HCT116 (cell line): Measurements from ENCODE around the gene PRKN. TPM values are rescaled to one million over a fixed set of nuclear protein-coding genes. Genes with fewer than 3 reads are reported as not detected.

Experiments
- ATAC-seq: fragments of 200-7000 bp; cut with Tn5 transposase; 2 replicates; pipeline ENCODE4 v1.9.1; 2020; ENCODE audit warnings: mild to moderate bottlenecking, moderate library complexity
- BruUV-seq: library from RNA; stranded (reverse); fragments of 400-500 nt; replicated peaks from 2 replicates; lab custom pipeline; 2021; lab: Mats Ljungman, UMichigan
- CTCF ChIA-PET: fragments of 300-600 bp; sonication (Branson Sonifier 250); formaldehyde crosslinking; loops from one replicate; lab custom pipeline; 2021; ENCODE audit warnings: antibody characterized with exemption; lab: Charles Lee
- POLR2A ChIA-PET: fragments of 300-600, 350-600 bp; sonication (Branson Sonifier 250); formaldehyde crosslinking; loops from one replicate; lab custom pipeline; 2021; ENCODE audit warnings: antibody characterized with exemption; lab: Charles Lee
- RAD21 ChIA-PET, 2 experiments: fragments of 300-600 bp; sonication (Branson Sonifier 250); formaldehyde crosslinking; loops; one replicate each; lab custom pipeline; 2023; ENCODE audit warnings: low total read pairs in 2 of 2; ENCODE audit not compliant: uncharacterized antibody in 2 of 2, unreplicated experiment in 2 of 2, low non-redundant PET in 1 of 2; lab: Charles Lee
- DNase-seq: peaks from one replicate; pipeline ENCODE4 v3.0.0-alpha.2; 2010; ENCODE audit warnings: low read depth, low spot score
- H2AFZ ChIP-seq: fragments of 200-600 bp; shearing (Covaris generic), sonication (generic); 2 replicates; pipeline ENCODE4 v1.6.1; 2017; ENCODE audit warnings: low read depth, mixed run types, mixed read lengths, antibody characterized with exemption, low read length; ENCODE audit not compliant: poor library complexity, severe bottlenecking
- H3K27ac ChIP-seq: 2 replicates; pipeline ENCODE4 v1.5.1; 2012; ENCODE audit warnings: low read depth, low read length
- H3K27me3 ChIP-seq: fragments of 200-600 bp; sonication (generic); 2 replicates; pipeline ENCODE4 v1.6.1; 2016; ENCODE audit warnings: mixed run types, low read length, mixed read lengths; ENCODE audit not compliant: insufficient read depth
- H3K36me3 ChIP-seq, 2 experiments: fragments of 200-500 bp in 1 of 2; fragments of 200-600 bp in 1 of 2; sonication (Bioruptor generic) in 1 of 2; sonication (generic) in 1 of 2; 2 replicates each; pipeline versions ENCODE4 v1.5.1 to v1.6.1; 2014 to 2016; ENCODE audit warnings: low read length in 2 of 2, inconsistent platforms in 1 of 2, mixed read lengths in 1 of 2, mixed run types in 1 of 2; ENCODE audit not compliant: insufficient read depth in 2 of 2, control insufficient read depth in 1 of 2
- H3K4me1 ChIP-seq, 2 experiments: fragments of 200-600 bp in 1 of 2; sonication (generic) in 1 of 2; 2 replicates each; pipeline versions ENCODE4 v1.5.1 to v1.6.1; 2012 to 2017; ENCODE audit warnings: low read length in 2 of 2, inconsistent platforms in 1 of 2, mild to moderate bottlenecking in 1 of 2, mixed read lengths in 1 of 2, mixed run types in 1 of 2, moderate library complexity in 1 of 2; ENCODE audit not compliant: insufficient read depth in 2 of 2, control insufficient read depth in 1 of 2
- H3K4me2 ChIP-seq: fragments of 200-600 bp; sonication (generic); 2 replicates; pipeline ENCODE4 v1.6.1; 2017; ENCODE audit warnings: mixed run types, low read length, mixed read lengths
- H3K4me3 ChIP-seq, 2 experiments: fragments of 200-600 bp in 1 of 2; sonication (generic) in 1 of 2; replicated peaks in 1 of 2; 2 replicates each; pipeline ENCODE4 v1.5.1; 2011 to 2016; ENCODE audit warnings: low read length in 2 of 2, control low read depth in 1 of 2, low read depth in 1 of 2, mild to moderate bottlenecking in 1 of 2, mixed read lengths in 1 of 2, mixed run types in 1 of 2
- H3K79me2 ChIP-seq: fragments of 200-600 bp; sonication (generic); 2 replicates; pipeline ENCODE4 v1.6.1; 2017; ENCODE audit warnings: mild to moderate bottlenecking, mixed run types, low read length, moderate library complexity, mixed read lengths; ENCODE audit not compliant: insufficient read depth
- H3K9ac ChIP-seq: fragments of 200-600 bp; sonication (generic); 2 replicates; pipeline ENCODE4 v1.6.1; 2016; ENCODE audit warnings: low read length, mixed read lengths
- H3K9me2 ChIP-seq: fragments of 200-600 bp; sonication (generic), shearing (Covaris generic); 2 replicates; pipeline ENCODE4 v1.6.1; 2017; ENCODE audit warnings: mixed run types, mild to moderate bottlenecking, moderate library complexity; ENCODE audit not compliant: insufficient read depth
- H3K9me3 ChIP-seq, 2 experiments: fragments of 200-500 bp in 1 of 2; fragments of 200-600 bp in 1 of 2; sonication (Bioruptor generic) in 1 of 2; sonication (generic) in 1 of 2; 2 replicates each; pipeline ENCODE4 v1.6.1; 2014 to 2017; ENCODE audit warnings: low read length in 2 of 2, mixed read lengths in 2 of 2, inconsistent platforms in 1 of 2, low read depth in 1 of 2, mild to moderate bottlenecking in 1 of 2, mixed run types in 1 of 2, moderate library complexity in 1 of 2; ENCODE audit not compliant: control insufficient read depth in 1 of 2, insufficient read depth in 1 of 2
- H4K20me1 ChIP-seq: fragments of 200-600 bp; sonication (generic), shearing (Covaris generic); 2 replicates; pipeline ENCODE4 v1.6.1; 2017; ENCODE audit warnings: mixed run types, mild to moderate bottlenecking, moderate library complexity; ENCODE audit not compliant: insufficient read depth
- ELF1 ChIP-seq: IDR thresholded peaks from 2 replicates; pipeline ENCODE4 v1.6.1; 2012; ENCODE audit warnings: low read depth, borderline replicate concordance
- EZH2phosphoT487 ChIP-seq: fragments of 200-600 bp; IDR thresholded peaks from 2 replicates; pipeline ENCODE4 v1.6.1; 2018; ENCODE audit warnings: antibody characterized with exemption, borderline replicate concordance
- FOSL1 ChIP-seq: IDR thresholded peaks from 2 replicates; pipeline ENCODE4 v1.6.1; 2012; ENCODE audit warnings: low read depth
- JUND ChIP-seq: IDR thresholded peaks from 2 replicates; pipeline ENCODE4 v1.6.1; 2012
- RAD21 ChIP-seq: IDR thresholded peaks from 2 replicates; pipeline ENCODE4 v1.6.1; 2012; ENCODE audit warnings: low read depth, mild to moderate bottlenecking
- SIN3A ChIP-seq: IDR thresholded peaks from 2 replicates; pipeline ENCODE4 v1.6.1; 2012; ENCODE audit warnings: low read depth
- SP1 ChIP-seq: IDR thresholded peaks from 2 replicates; pipeline ENCODE4 v1.6.1; 2012; ENCODE audit warnings: low read depth
- SRF ChIP-seq: IDR thresholded peaks from 2 replicates; pipeline ENCODE4 v1.6.1; 2012; ENCODE audit warnings: low read depth
- TCF7L2 ChIP-seq: IDR thresholded peaks from 2 replicates; pipeline ENCODE4 v1.7.0; 2011; ENCODE audit warnings: borderline replicate concordance, inconsistent platforms; ENCODE audit not compliant: insufficient read depth, insufficient read length; ENCODE audit errors: extremely low read depth
- ZNF274 ChIP-seq: fragments of 200-500 bp; sonication (Bioruptor generic); IDR thresholded peaks from 2 replicates; pipeline ENCODE4 v1.6.1; 2014; ENCODE audit warnings: mild to moderate bottlenecking, low read depth, low read length, inconsistent platforms
- intact Hi-C: fragments of 100-400 bp; cut with micrococcal nuclease; formaldehyde crosslinking; loops from 2 replicates; pipeline ENCODE4 v1.10.0; 2022
- total RNA-seq: library from RNA; stranded (reverse); gene quantifications from one replicate; pipeline ENCODE4 v1.2.1, GENCODE V29; 2021; ENCODE audit not compliant: unreplicated experiment
- TF ChIP-seq, protein P1 (sequence below): IDR thresholded peaks from 2 replicates; pipeline ENCODE4 v1.6.1; 2012
- TF ChIP-seq, protein P2 (sequence below), 3 experiments: fragments of 200-600 bp in 1 of 3; sonication (generic) in 1 of 3; IDR thresholded peaks in 2 of 3; conservative IDR thresholded peaks in 1 of 3; 2 replicates each; pipeline ENCODE4 v1.5.1; 2012 to 2017; ENCODE audit warnings: low read depth in 2 of 3, low read length in 2 of 3, antibody characterized with exemption in 1 of 3, borderline replicate concordance in 1 of 3, control low read depth in 1 of 3, mild to moderate bottlenecking in 1 of 3, mixed read lengths in 1 of 3, mixed run types in 1 of 3, moderate library complexity in 1 of 3; ENCODE audit not compliant: insufficient read depth in 1 of 3

The PRKN gene
- total RNA-seq, 1 experiment from 2014 or later, result 2.6 TPM

DNA sequence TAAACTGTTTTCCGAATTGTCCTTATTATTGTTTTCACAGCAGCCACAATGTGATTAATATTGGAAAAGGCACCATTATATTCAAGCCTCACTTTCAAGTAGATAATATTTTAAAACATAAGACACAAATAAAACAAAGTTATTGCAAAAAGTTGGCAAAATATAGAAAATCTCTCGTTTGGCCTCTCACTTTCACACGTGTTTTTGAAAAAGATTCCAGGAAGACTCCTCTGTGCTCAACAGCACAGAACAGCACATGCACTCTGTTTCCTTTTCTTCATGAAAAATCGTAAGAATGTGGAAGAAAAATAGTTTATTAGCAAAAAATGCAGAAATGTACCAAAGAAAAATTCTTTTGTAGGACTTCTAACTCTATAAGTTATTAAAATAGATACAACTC lies 46.7 kb downstream of the PRKN start:
- no peak overlapping the region for H3K4me2 ChIP-seq
- no peaks in the 10 kb centered on the region for H3K79me2 ChIP-seq
- BruUV-seq, result no TSS peak
- ChIA-PET CTCF (no interaction called here), POLR2A (no interaction called here), RAD21 (no interaction called here)
- H3K4me1 ChIP-seq, result no peaks in the 10 kb centered on the region
- DNase-seq (no peak), ATAC-seq (no peak)
- no peaks in the 10 kb centered on the region; the same call in 1 of the 2 replicates for H4K20me1 ChIP-seq
- no peak overlapping the region for H3K27ac ChIP-seq
- no peaks in the 10 kb centered on the region for H3K27me3 ChIP-seq
- no peaks in the 10 kb centered on the region for H3K9me3 ChIP-seq
- no peaks in the 10 kb centered on the region for H3K36me3 ChIP-seq
- H3K9ac ChIP-seq, result no peak overlapping the region
- no peak overlapping the region for H3K4me3 ChIP-seq
- intact Hi-C loops, result no loop called here
- no peaks in the 10 kb centered on the region for H3K9me2 ChIP-seq
- TF ChIP-seq SIN3A (no peak), ELF1 (no peak), TCF7L2 (no peak), SRF (no peak), FOSL1 (no peak), ZNF274 (no peak), JUND (no peak), RAD21 (no peak), SP1 (no peak), EZH2phosphoT487 (no peak)
- TF ChIP-seq, protein P1, sequence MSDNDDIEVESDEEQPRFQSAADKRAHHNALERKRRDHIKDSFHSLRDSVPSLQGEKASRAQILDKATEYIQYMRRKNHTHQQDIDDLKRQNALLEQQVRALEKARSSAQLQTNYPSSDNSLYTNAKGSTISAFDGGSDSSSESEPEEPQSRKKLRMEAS, result no peak
- TF ChIP-seq, protein P2, sequence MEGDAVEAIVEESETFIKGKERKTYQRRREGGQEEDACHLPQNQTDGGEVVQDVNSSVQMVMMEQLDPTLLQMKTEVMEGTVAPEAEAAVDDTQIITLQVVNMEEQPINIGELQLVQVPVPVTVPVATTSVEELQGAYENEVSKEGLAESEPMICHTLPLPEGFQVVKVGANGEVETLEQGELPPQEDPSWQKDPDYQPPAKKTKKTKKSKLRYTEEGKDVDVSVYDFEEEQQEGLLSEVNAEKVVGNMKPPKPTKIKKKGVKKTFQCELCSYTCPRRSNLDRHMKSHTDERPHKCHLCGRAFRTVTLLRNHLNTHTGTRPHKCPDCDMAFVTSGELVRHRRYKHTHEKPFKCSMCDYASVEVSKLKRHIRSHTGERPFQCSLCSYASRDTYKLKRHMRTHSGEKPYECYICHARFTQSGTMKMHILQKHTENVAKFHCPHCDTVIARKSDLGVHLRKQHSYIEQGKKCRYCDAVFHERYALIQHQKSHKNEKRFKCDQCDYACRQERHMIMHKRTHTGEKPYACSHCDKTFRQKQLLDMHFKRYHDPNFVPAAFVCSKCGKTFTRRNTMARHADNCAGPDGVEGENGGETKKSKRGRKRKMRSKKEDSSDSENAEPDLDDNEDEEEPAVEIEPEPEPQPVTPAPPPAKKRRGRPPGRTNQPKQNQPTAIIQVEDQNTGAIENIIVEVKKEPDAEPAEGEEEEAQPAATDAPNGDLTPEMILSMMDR (IDR thresholded peaks at IDR 0.05 in 2 of 3, conservative IDR thresholded peaks at IDR 0.05 in 1 of 3; ENCODE audit: borderline replicate concordance in 1 of 3, insufficient read depth in 1 of 3, low read depth in 2 of 3, low read length in 2 of 3), result no peak
- no peak overlapping the region for H2AFZ ChIP-seq
